Stomach (tissue), 9 donors: Measurements from ENCODE around the gene EPC1. TPM values are rescaled to one million over a fixed set of nuclear protein-coding genes. Genes with fewer than 3 reads are reported as not detected.
"Not testable (repeated sequence)": the region's sequence is repeated elsewhere in the genome, so short reads cannot be mapped to it uniquely, and the experiment has no call there.

Experiments used
- DNase-seq, 2 donors: peaks; one replicate each; pipeline versions ENCODE4 v3.0.0 to v3.0.0-alpha.2; 2013 to 2019
- H3K27ac ChIP-seq, 5 donors: fragments of 200-600 bp in 4 of 5; sonication (generic) in 4 of 5; one replicate each; pipeline ENCODE4 v1.5.1; 2013 to 2019; ENCODE audit warnings: mild to moderate bottlenecking in 1 of 5, moderate library complexity in 1 of 5
- H3K27me3 ChIP-seq, 3 donors: fragments of 200-600 bp; sonication (generic); one replicate each; pipeline ENCODE4 v1.5.1; 2017 to 2019; ENCODE audit warnings: mixed run types in 1 of 3
- H3K36me3 ChIP-seq, 4 donors: fragments of 200-600 bp; sonication (generic); 1 replicate in 3 of 4; 2 replicates in 1 of 4; pipeline ENCODE4 v1.5.1; 2016 to 2019
- H3K4me1 ChIP-seq, 4 donors: fragments of 200-600 bp; sonication (generic); one replicate each; pipeline ENCODE4 v1.5.1; 2016 to 2019
- H3K4me3 ChIP-seq, 4 donors: fragments of 200-600 bp; sonication (generic) in 3 of 4; one replicate each; pipeline ENCODE4 v1.5.1; 2016 to 2019; ENCODE audit warnings: mild to moderate bottlenecking in 1 of 4
- H3K9me3 ChIP-seq, 4 donors: fragments of 200-600 bp; sonication (generic); one replicate each; pipeline ENCODE4 v1.5.1; 2016 to 2019
- CTCF ChIP-seq, 7 experiments: fragments of 450-650 bp in 4 of 7; fragments of 200-600 bp in 3 of 7; sonication (generic) in 3 of 7; IDR thresholded peaks; one replicate each; pipeline ENCODE4 v1.5.1; 2016 to 2019; ENCODE audit warnings: antibody characterized with exemption in 7 of 7, control low read depth in 2 of 7, mild to moderate bottlenecking in 1 of 7
- EP300 ChIP-seq: sonication (generic); formaldehyde crosslinking; IDR thresholded peaks from one replicate; pipeline ENCODE4 v1.6.1; 2017; ENCODE audit warnings: antibody characterized with exemption
- POLR2A ChIP-seq, 4 donors: fragments of 450-650 bp; IDR thresholded peaks; one replicate each; pipeline ENCODE4 v1.6.1; 2016; ENCODE audit warnings: antibody characterized with exemption in 4 of 4, control low read depth in 2 of 4, mild to moderate bottlenecking in 1 of 4, moderate library complexity in 1 of 4
- POLR2AphosphoS5 ChIP-seq, 3 donors: sonication (generic); formaldehyde crosslinking; IDR thresholded peaks; one replicate each; pipeline ENCODE4 v1.6.1; 2016; ENCODE audit warnings: antibody characterized with exemption in 3 of 3
- WGBS, 5 donors: extraction: QIAGEN DNeasy Blood & Tissue Kit in 3 of 5; methylation state at CpG; one replicate each; pipeline versions ENCODE4 v1.1.5 to v1.1.7; 2013 to 2018; 5-methylcytosine and 5-hydroxymethylcytosine counted together
- intact Hi-C: fragments of 100-400 bp; cut with DNase I; formaldehyde crosslinking; loops from one replicate; pipeline ENCODE4 v1.15.1; 2023; ENCODE audit warnings: low total_unique reads
- polyA plus RNA-seq, 3 donors: library from polyadenylated mRNA; stranded (reverse); fragments of 200-250 nt; gene quantifications; one replicate each; pipeline ENCODE4 v1.2.3, GENCODE V29; 2013
- small RNA-seq, 4 donors: library from RNA; depleted of rRNA; stranded (forward); fragments of <200 nt; gene quantifications; one replicate each; pipeline ENCODE3, GENCODE V24; 2016
- total RNA-seq, 5 donors: library from RNA; depleted of rRNA; stranded (reverse); fragments of >200 nt; gene quantifications; one replicate each; pipeline versions ENCODE4 v1.1.0 to v1.2.3, GENCODE V29; 2014 to 2016
- donor health status: healthy with polysubstance abuse.
- donor health status: Bipolar disorder and iron deficiency.
- donor health status: healthy.

The EPC1 gene
- total and polyA plus RNA-seq, 8 donors = 9.2 to 182 (median 32.5) TPM

- peaks cover 0 to 6% (median 0%) of the 10 kb centered on the region in 4 donors for H3K9me3 ChIP-seq
- no peak overlapping the region for H3K27ac ChIP-seq
- H3K4me3 ChIP-seq = no peak overlapping the region
- H3K36me3 ChIP-seq = no peaks in the 10 kb centered on the region
- DNase-seq = no peak
- no peaks in the 10 kb centered on the region for H3K4me1 ChIP-seq
- 73 to 88% (median 82%) methylated on average over 8 of the region's 8 CpGs for WGBS, 5 donors
- intact Hi-C loops = no loop called here
- H3K27me3 ChIP-seq = no peaks in the 10 kb centered on the region
- TF ChIP-seq POLR2A (IDR thresholded peaks at IDR 0.05) = no peak
- no peak for TF ChIP-seq POLR2AphosphoS5 (IDR thresholded peaks at IDR 0.05)
- TF ChIP-seq EP300 = no peak
- no peak for TF ChIP-seq CTCF (IDR thresholded peaks at IDR 0.05)
Observed at GRCh38 chr10:32225976-32226375, 121.0 kb downstream of the EPC1 start.

DNA sequence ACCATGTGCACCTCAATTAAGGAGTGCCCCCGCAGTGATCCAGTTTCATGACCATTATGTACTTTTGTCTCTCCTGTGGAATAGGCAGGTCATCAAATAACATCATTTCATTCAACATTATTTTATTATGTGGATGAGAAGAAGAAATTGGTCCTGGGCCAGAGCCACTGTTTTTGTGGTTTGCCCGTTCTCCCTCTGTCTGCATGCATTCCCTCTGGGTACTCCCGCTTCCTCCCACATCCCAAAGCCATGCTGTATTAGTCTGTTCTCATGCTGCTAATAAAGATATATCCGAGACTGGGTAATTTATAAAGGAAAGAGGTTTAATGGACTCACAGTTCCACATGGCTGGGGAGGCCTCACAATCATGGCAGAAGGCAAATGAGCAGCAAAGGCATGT is 124.6 kb downstream of the EPC1 start:
- DNase-seq, H3K4me3 ChIP-seq, H3K36me3 ChIP-seq, H3K4me1 ChIP-seq, intact Hi-C loops, H3K27me3 ChIP-seq, H3K27ac ChIP-seq: not testable (repeated sequence)
- H3K9me3 ChIP-seq = peaks cover 0 to 25% (median 14%) of the 10 kb centered on the region in 4 donors
- WGBS, 5 donors = 89 to 93% (median 92%) methylated on average over 4 of the region's 4 CpGs

DNA sequence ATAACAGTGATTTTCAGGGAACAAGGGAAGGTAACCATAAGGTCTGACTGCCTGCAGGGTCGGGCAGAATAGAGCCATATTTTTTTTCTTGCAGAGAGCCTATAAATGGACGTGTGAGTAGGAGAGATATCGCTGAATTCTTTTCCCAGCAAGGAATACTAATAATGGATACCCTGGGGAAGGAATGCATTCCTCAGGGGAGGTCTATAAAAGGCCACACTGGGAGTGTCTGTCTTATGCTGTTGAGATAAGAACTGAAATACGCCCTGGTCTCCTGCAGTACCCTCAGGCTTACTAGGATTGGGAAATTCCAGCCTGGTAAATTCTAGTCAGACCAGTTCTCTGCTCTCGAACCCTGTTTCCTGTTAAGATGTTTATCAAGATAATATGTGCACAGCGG is 127.8 kb downstream of the EPC1 start:
- 85 to 92% (median 87%) methylated on average over 6 of the region's 6 CpGs for WGBS, 5 donors
- H3K36me3 ChIP-seq, H3K27me3 ChIP-seq, H3K4me3 ChIP-seq, DNase-seq, intact Hi-C loops, H3K4me1 ChIP-seq, H3K27ac ChIP-seq: not testable (repeated sequence)
- peaks cover 0 to 25% (median 14%) of the 10 kb centered on the region in 4 donors for H3K9me3 ChIP-seq

- peaks cover 0 to 25% (median 14%) of the 10 kb centered on the region in 4 donors for H3K9me3 ChIP-seq
- intact Hi-C loops, H3K4me1 ChIP-seq, H3K4me3 ChIP-seq, DNase-seq, H3K27me3 ChIP-seq, H3K36me3 ChIP-seq, H3K27ac ChIP-seq: not testable (repeated sequence)
- WGBS, 5 donors = 66 to 76% (median 75%) methylated on average over 5 of the region's 5 CpGs
Observed at GRCh38 chr10:32218206-32219044, 128.5 kb downstream of the EPC1 start.

Small RNAs within 50 kb of the gene (small RNA-seq; reads per million reads assigned to genes)
- gene RNU6-1244P = 0 to 0.07 (median 0) reads per million in 4 donors

Other genes starting within 250 kb of the EPC1 start
- 10 to 100 TPM in 2 of 5 donors, 1 to 10 TPM in 3; 2.0 to 27.2 (median 7.7) TPM for gene CCDC7, start 99.0 kb upstream of the EPC1 start, total RNA-seq
- 10 to 100 TPM in 1 of 3 donors, 1 to 10 TPM in 2; 1.0 to 13.9 (median 1.3) TPM for gene CCDC7, start 99.0 kb upstream of the EPC1 start, polyA plus RNA-seq